Thoracic aorta (tissue), 2 donors: ENCODE measurements around the gene GPX1. TPM values are rescaled to one million over a fixed set of nuclear protein-coding genes. Genes with fewer than 3 reads are reported as not detected.
A peak's percentile ranks its signal among the peaks of the same experiment; 100 is the strongest.
"Not testable (repeated sequence)": the region's sequence is repeated elsewhere in the genome, so short reads cannot be mapped to it uniquely, and the experiment has no call there.

Source experiments
- ATAC-seq: fragments of 150-250 bp; one replicate; pipeline ENCODE4 v1.8.0; 2017; ENCODE audit warnings: low read depth; ENCODE audit not compliant: insufficient number of reproducible peaks, low FRiP score
- DNase-seq: peaks from one replicate; pipeline ENCODE4 v3.0.0-alpha.2; 2020; ENCODE audit warnings: low spot score
- H3K27ac ChIP-seq, 2 donors: fragments of 200-600 bp; sonication (generic); 1 replicate in 1 of 2; 2 replicates in 1 of 2; pipeline ENCODE4 v1.5.1; 2016; ENCODE audit warnings: mild to moderate bottlenecking in 2 of 2, moderate library complexity in 2 of 2
- H3K27me3 ChIP-seq: fragments of 200-600 bp; sonication (generic); replicated peaks from 2 replicates; pipeline ENCODE4 v1.6.0; 2016; ENCODE audit warnings: mild to moderate bottlenecking; ENCODE audit not compliant: insufficient read depth
- H3K36me3 ChIP-seq: fragments of 200-600 bp; sonication (generic); one replicate; pipeline ENCODE4 v1.5.1; 2016
- H3K4me1 ChIP-seq, 2 donors: fragments of 200-600 bp; sonication (generic); 1 replicate in 1 of 2; 2 replicates in 1 of 2; pipeline versions ENCODE4 v1.5.1 to v1.6.0; 2016; ENCODE audit warnings: low read depth in 2 of 2, mild to moderate bottlenecking in 1 of 2; ENCODE audit not compliant: control insufficient read depth in 1 of 2
- H3K4me3 ChIP-seq: fragments of 200-600 bp; sonication (generic); 2 replicates; pipeline ENCODE4 v1.5.1; 2016; ENCODE audit warnings: mild to moderate bottlenecking
- H3K9me3 ChIP-seq: fragments of 200-600 bp; sonication (generic); 2 replicates; pipeline ENCODE4 v1.5.1; 2016
- CTCF ChIP-seq: fragments of 200-600 bp; sonication (generic); IDR thresholded peaks from one replicate; pipeline ENCODE4 v1.5.1; 2019; ENCODE audit warnings: antibody characterized with exemption
- total RNA-seq, 2 donors: library from RNA; depleted of rRNA; stranded (reverse); fragments of >200 nt; gene quantifications; one replicate each; pipeline versions ENCODE4 v1.1.0 to v1.2.3, GENCODE V29; 2016

GPX1 gene
- total RNA-seq, 2 donors from 2014 or later, result 187 to 319 TPM

- no peak for DNase-seq
- no peaks in the 10 kb centered on the region for H3K27me3 ChIP-seq
- peak overlapping the region in 1 of 2 donors; percentile 50 for H3K27ac ChIP-seq
- no peak for ATAC-seq
- no peak overlapping the region for H3K4me3 ChIP-seq
- no peaks in the 10 kb centered on the region for H3K9me3 ChIP-seq
- no peaks in the 10 kb centered on the region for H3K36me3 ChIP-seq
- peaks cover 3 to 35% of the 10 kb centered on the region in 2 donors for H3K4me1 ChIP-seq
- no peak for TF ChIP-seq CTCF
Observed at GRCh38 chr3:49352890-49353421, 5.2 kb downstream of the GPX1 start.

- no peak for TF ChIP-seq CTCF
- Histone ChIP-seq H3K27me3 (no peaks in the 10 kb centered on the region), H3K27ac (peak overlapping the region; percentile 44 to 50), H3K4me1 (peaks cover 3 to 33% of the 10 kb centered on the region in 2 donors), H3K36me3 (no peaks in the 10 kb centered on the region), H3K9me3 (no peaks in the 10 kb centered on the region), H3K4me3 (no peak overlapping the region)
- DNase-seq (no peak), ATAC-seq (no peak)
Observed at GRCh38 chr3:49352281-49352680, 5.9 kb downstream of the GPX1 start.

GRCh38 chr3:49351521-49352011, 6.6 kb downstream of the GPX1 start:
- H3K4me1 ChIP-seq, result peaks cover 7 to 26% of the 10 kb centered on the region in 2 donors
- H3K27ac ChIP-seq, result peak overlapping the region in 1 of 2 donors; percentile 50
- H3K9me3 ChIP-seq, result no peaks in the 10 kb centered on the region
- no peaks in the 10 kb centered on the region for H3K27me3 ChIP-seq
- H3K36me3 ChIP-seq, result no peaks in the 10 kb centered on the region
- no peak for TF ChIP-seq CTCF
- no peak overlapping the region for H3K4me3 ChIP-seq
- DNase-seq, result no peak
- ATAC-seq, result no peak

- no peak overlapping the region for H3K4me3 ChIP-seq
- ATAC-seq, result no peak
- DNase-seq, result no peak
- no peaks in the 10 kb centered on the region for H3K27me3 ChIP-seq
- no peak overlapping the region for H3K27ac ChIP-seq
- TF ChIP-seq CTCF, result no peak
- H3K36me3 ChIP-seq, result no peaks in the 10 kb centered on the region
- H3K4me1 ChIP-seq, result peaks cover 10 to 12% of the 10 kb centered on the region in 2 donors
- H3K9me3 ChIP-seq, result no peaks in the 10 kb centered on the region
Observed at GRCh38 chr3:49349348-49350114, 8.6 kb downstream of the GPX1 start.

GRCh38 chr3:49348361-49348760, 9.8 kb downstream of the GPX1 start:
- not testable (repeated sequence) for H3K36me3 ChIP-seq, H3K27me3 ChIP-seq, H3K4me3 ChIP-seq, H3K9me3 ChIP-seq, ATAC-seq, H3K27ac ChIP-seq, DNase-seq
- H3K4me1 ChIP-seq, result peaks cover 10 to 12% of the 10 kb centered on the region in 2 donors
